C4-2B (cell line): ENCODE results near the gene OR2V2.

Source experiments
- CTCF ChIP-seq: fragments of 450-650 bp; conservative IDR thresholded peaks from 2 replicates; pipeline ENCODE4 v1.5.1; 2017; ENCODE audit warnings: mild to moderate bottlenecking
- ZFX ChIP-seq: fragments of 450-650 bp; IDR thresholded peaks from 2 replicates; pipeline ENCODE4 v1.6.1; 2017

GRCh38 chr5:181136361-181136955 is 10.9 kb upstream of the OR2V2 start:
- TF ChIP-seq CTCF (no peak), ZFX (no peak)
